Neuronal stem cell (in vitro differentiated cells): Measurements from ENCODE around the gene NHERF1. TPM values are rescaled to one million over a fixed set of nuclear protein-coding genes. Genes with fewer than 3 reads are reported as not detected.

ENCODE experiments used
- DNase-seq: peaks from one replicate; pipeline ENCODE4 v3.0.0-alpha.2; 2013; ENCODE audit warnings: low spot score
- H2AFZ ChIP-seq: one replicate; pipeline ENCODE4 v1.6.1; 2013; ENCODE audit warnings: mild to moderate bottlenecking, low read length, inconsistent platforms
- H2AK5ac ChIP-seq: 2 replicates; pipeline ENCODE4 v1.6.1; 2013; ENCODE audit warnings: low read depth, mild to moderate bottlenecking, inconsistent platforms, low read length, moderate library complexity, mixed read lengths
- H2BK120ac ChIP-seq: 2 replicates; pipeline ENCODE4 v1.6.1; 2013; ENCODE audit warnings: low read depth, mild to moderate bottlenecking, inconsistent platforms, low read length, moderate library complexity, mixed read lengths
- H2BK12ac ChIP-seq: one replicate; pipeline ENCODE4 v1.6.1; 2013; ENCODE audit warnings: low read length, inconsistent platforms
- H2BK15ac ChIP-seq: 2 replicates; pipeline ENCODE4 v1.6.1; 2013; ENCODE audit warnings: mild to moderate bottlenecking, low read length, inconsistent platforms, mixed read lengths
- H2BK5ac ChIP-seq: one replicate; pipeline ENCODE4 v1.6.1; 2013; ENCODE audit warnings: inconsistent platforms, mild to moderate bottlenecking, low read length, moderate library complexity
- H3K14ac ChIP-seq: one replicate; pipeline ENCODE4 v1.6.1; 2013; ENCODE audit warnings: low read length, inconsistent platforms
- H3K18ac ChIP-seq: 2 replicates; pipeline ENCODE4 v1.6.1; 2013; ENCODE audit warnings: low read length, inconsistent platforms
- H3K23ac ChIP-seq: 2 replicates; pipeline ENCODE4 v1.6.1; 2013; ENCODE audit warnings: low read depth, mild to moderate bottlenecking, mixed read lengths, low read length, inconsistent platforms; ENCODE audit not compliant: poor library complexity
- H3K27ac ChIP-seq: replicated peaks from 3 replicates; pipeline ENCODE4 v1.5.1; 2013; ENCODE audit warnings: low read length, inconsistent platforms
- H3K27me3 ChIP-seq, 3 experiments: 2 replicates each; pipeline ENCODE4 v1.6.1; 2013; ENCODE audit warnings: low read length in 3 of 3, mild to moderate bottlenecking in 2 of 3, inconsistent platforms in 1 of 3, low read depth in 1 of 3, mixed read lengths in 1 of 3, moderate library complexity in 1 of 3; ENCODE audit not compliant: control insufficient read depth in 3 of 3, insufficient read depth in 3 of 3
- H3K36me3 ChIP-seq, 2 donors: replicated peaks in 1 of 2; 2 replicates each; pipeline ENCODE4 v1.6.1; 2013; ENCODE audit warnings: low read length in 2 of 2; ENCODE audit not compliant: control insufficient read depth in 2 of 2, insufficient read depth in 2 of 2
- H3K4ac ChIP-seq: 2 replicates; pipeline ENCODE4 v1.6.1; 2013; ENCODE audit warnings: inconsistent platforms, mild to moderate bottlenecking, low read length, moderate library complexity
- H3K4me1 ChIP-seq, 2 donors: 1 replicate in 1 of 2; 2 replicates in 1 of 2; pipeline ENCODE4 v1.6.1; 2013; ENCODE audit warnings: low read length in 2 of 2, low read depth in 1 of 2; ENCODE audit not compliant: control insufficient read depth in 2 of 2, insufficient read depth in 1 of 2
- H3K4me2 ChIP-seq: one replicate; pipeline ENCODE4 v1.6.1; 2013; ENCODE audit warnings: mild to moderate bottlenecking, low read length, inconsistent platforms; ENCODE audit not compliant: insufficient read depth, poor library complexity, severe bottlenecking
- H3K4me3 ChIP-seq, 2 donors: 2 replicates each; pipeline ENCODE4 v1.5.1; 2013; ENCODE audit warnings: low read length in 2 of 2, mild to moderate bottlenecking in 2 of 2, inconsistent platforms in 1 of 2, moderate library complexity in 1 of 2
- H3K79me1 ChIP-seq: one replicate; pipeline ENCODE4 v1.6.1; 2013; ENCODE audit warnings: low read depth, mild to moderate bottlenecking, inconsistent platforms, low read length, moderate library complexity
- H3K9ac ChIP-seq: one replicate; pipeline ENCODE4 v1.6.1; 2013; ENCODE audit warnings: mild to moderate bottlenecking, low read depth, low read length, inconsistent platforms; ENCODE audit not compliant: poor library complexity
- H3K9me3 ChIP-seq, 2 donors: replicated peaks in 1 of 2; 2 replicates each; pipeline versions ENCODE3 to v1.6.1; 2013; ENCODE audit warnings: low read length in 2 of 2, mild to moderate bottlenecking in 2 of 2, inconsistent platforms in 1 of 2, low read depth in 1 of 2, mixed read lengths in 1 of 2, moderate library complexity in 1 of 2; ENCODE audit not compliant: control insufficient read depth in 2 of 2, insufficient read depth in 1 of 2
- H4K8ac ChIP-seq: one replicate; pipeline ENCODE4 v1.6.1; 2013; ENCODE audit warnings: low read depth, mild to moderate bottlenecking, inconsistent platforms, low read length, moderate library complexity
- H4K91ac ChIP-seq: one replicate; pipeline ENCODE4 v1.6.1; 2013; ENCODE audit warnings: low read length, low read depth, mild to moderate bottlenecking, inconsistent platforms; ENCODE audit not compliant: poor library complexity
- WGBS, 2 donors: extraction: QIAGEN DNeasy Blood & Tissue Kit; methylation state at CpG; one replicate each; pipeline ENCODE4 v1.1.7; 2013; ENCODE audit warnings: missing lambda C conversion rate in 2 of 2, mixed read lengths in 1 of 2; ENCODE audit not compliant: insufficient read length in 2 of 2, insufficient replicate concordance in 1 of 2; ENCODE audit errors: extremely low coverage in 2 of 2; 5-methylcytosine and 5-hydroxymethylcytosine counted together
- polyA plus RNA-seq, 2 experiments: library from polyadenylated mRNA; stranded (reverse); fragments of 200-250 nt; gene quantifications; one replicate each; pipeline ENCODE4 v1.2.3, GENCODE V29; 2013

NHERF1 gene
- polyA plus RNA-seq (2013, experiment 1 of 2), result 67.4 TPM
- polyA plus RNA-seq (2013, experiment 2 of 2), result 67.1 TPM

GRCh38 chr17:74748529-74749278, at the start of gene NHERF1:
Gene NHERF1, plus strand, starts transcription at chr17:74748628. Its CDS starts 219 bp downstream, at chr17:74748847.
- Histone ChIP-seq H2BK12ac (no peak within 1 kb of the TSS), H2BK15ac (peak within 1 kb of the TSS; percentile 27), H2AK5ac (peak within 1 kb of the TSS; percentile 79), H3K4ac (no peak within 1 kb of the TSS), H2BK5ac (peak within 1 kb of the TSS; percentile 95), H3K4me1 (peaks cover 39 to 44% of the 10 kb centered on the region in 2 donors), H3K4me3 (peak within 1 kb of the TSS; percentile 85 to 95), H2AFZ (peak within 1 kb of the TSS; percentile 86), H3K79me1 (peaks cover 17% of the 10 kb centered on the region), H3K14ac (peak within 1 kb of the TSS; percentile 91), H3K27ac (peak within 1 kb of the TSS; percentile 18), H3K36me3 (peaks cover 0 to 21% of the 10 kb centered on the region in 2 donors), H3K9ac (peak within 1 kb of the TSS; percentile 98), H2BK120ac (peak within 1 kb of the TSS; percentile 64), H3K18ac (peak within 1 kb of the TSS; percentile 95), H4K91ac (no peak within 1 kb of the TSS), H4K8ac (no peak within 1 kb of the TSS), H3K4me2 (peak within 1 kb of the TSS; percentile 89), H3K9me3 (no peaks in the 10 kb centered on the region), H3K27me3 (no peaks in the 10 kb centered on the region), H3K23ac (peak within 1 kb of the TSS; percentile 94)
- peak; percentile 92 for DNase-seq
- no CpG with 5 or more reads among the region's 90 CpGs for WGBS, 2 donors

GRCh38 chr17:74699236-74699635, 49.2 kb upstream of the NHERF1 start:
- H3K36me3 ChIP-seq, result no peaks in the 10 kb centered on the region
- H3K9me3 ChIP-seq, result no peaks in the 10 kb centered on the region
- H3K23ac ChIP-seq, result no peak overlapping the region
- no peak overlapping the region for H3K4ac ChIP-seq
- DNase-seq, result no peak
- H3K27ac ChIP-seq, result no peak overlapping the region
- H3K9ac ChIP-seq, result no peak overlapping the region
- no peak overlapping the region for H4K8ac ChIP-seq
- no peak overlapping the region for H2BK120ac ChIP-seq
- H2BK15ac ChIP-seq, result no peak overlapping the region
- no peak overlapping the region for H2AFZ ChIP-seq
- H2BK12ac ChIP-seq, result no peak overlapping the region
- H4K91ac ChIP-seq, result no peak overlapping the region
- H3K79me1 ChIP-seq, result no peaks in the 10 kb centered on the region
- H3K14ac ChIP-seq, result no peak overlapping the region
- peaks cover 0 to 41% (median 0%) of the 10 kb centered on the region in 3 experiments for H3K27me3 ChIP-seq
- no peak overlapping the region for H3K4me3 ChIP-seq
- H3K18ac ChIP-seq, result no peak overlapping the region
- WGBS, 2 donors, result no CpG with 5 or more reads among the region's 9 CpGs
- peaks cover 0 to 2% of the 10 kb centered on the region in 2 donors for H3K4me1 ChIP-seq
- H2AK5ac ChIP-seq, result no peak overlapping the region
- H2BK5ac ChIP-seq, result no peak overlapping the region
- H3K4me2 ChIP-seq, result no peak overlapping the region

- Histone ChIP-seq H3K4ac (no peak overlapping the region), H3K9me3 (no peaks in the 10 kb centered on the region), H3K27me3 (peaks cover 0 to 21% (median 0%) of the 10 kb centered on the region in 3 experiments), H3K9ac (no peak overlapping the region), H4K8ac (no peak overlapping the region), H2BK12ac (no peak overlapping the region), H3K27ac (no peak overlapping the region), H2BK15ac (no peak overlapping the region), H3K4me3 (no peak overlapping the region), H2AK5ac (no peak overlapping the region), H3K23ac (no peak overlapping the region), H3K14ac (no peak overlapping the region), H3K4me2 (no peak overlapping the region), H3K79me1 (no peaks in the 10 kb centered on the region), H4K91ac (no peak overlapping the region), H2BK5ac (no peak overlapping the region), H3K18ac (no peak overlapping the region), H3K4me1 (peaks cover 0 to 2% of the 10 kb centered on the region in 2 donors), H3K36me3 (no peaks in the 10 kb centered on the region), H2BK120ac (no peak overlapping the region), H2AFZ (no peak overlapping the region)
- WGBS, 2 donors, result no CpG with 5 or more reads among the region's 9 CpGs
- no peak for DNase-seq
These were observed 46.1 kb upstream of the NHERF1 start for GRCh38 chr17:74702116-74702871.

- Histone ChIP-seq H2BK5ac (no peak overlapping the region), H3K14ac (no peak overlapping the region)
- WGBS, 2 donors, result no CpG with 5 or more reads among the region's 2 CpGs
These were observed 45.1 kb upstream of the NHERF1 start for GRCh38 chr17:74703311-74703710.

More at GRCh38 chr17:74703311-74703710, 45.1 kb upstream of the NHERF1 start:
- H2AFZ ChIP-seq, result no peak overlapping the region
- no peak overlapping the region for H3K27ac ChIP-seq
- H3K27me3 ChIP-seq, result peaks cover 0 to 12% (median 0%) of the 10 kb centered on the region in 3 experiments
- no peak overlapping the region for H2BK12ac ChIP-seq
- no peak for DNase-seq
- no peaks in the 10 kb centered on the region for H3K4me1 ChIP-seq
- no peak overlapping the region for H3K4me2 ChIP-seq
- no peak overlapping the region for H3K9ac ChIP-seq
- no peak overlapping the region for H2BK120ac ChIP-seq
- H2BK15ac ChIP-seq, result no peak overlapping the region
- H3K36me3 ChIP-seq, result no peaks in the 10 kb centered on the region
- no peak overlapping the region for H3K4ac ChIP-seq
- no peak overlapping the region for H3K18ac ChIP-seq
- H2AK5ac ChIP-seq, result no peak overlapping the region
- no peaks in the 10 kb centered on the region for H3K9me3 ChIP-seq
- no peak overlapping the region for H4K8ac ChIP-seq
- no peak overlapping the region for H4K91ac ChIP-seq
- H3K23ac ChIP-seq, result no peak overlapping the region
- no peak overlapping the region for H3K4me3 ChIP-seq
- H3K79me1 ChIP-seq, result no peaks in the 10 kb centered on the region
